NCI-H146 (cell line): ENCODE results near the gene ENDOV.

Source experiments
- DNase-seq: peaks from one replicate; lab custom pipeline; 2025; lab: John Stamatoyannopoulos, UW

ENDOV gene

DNA sequence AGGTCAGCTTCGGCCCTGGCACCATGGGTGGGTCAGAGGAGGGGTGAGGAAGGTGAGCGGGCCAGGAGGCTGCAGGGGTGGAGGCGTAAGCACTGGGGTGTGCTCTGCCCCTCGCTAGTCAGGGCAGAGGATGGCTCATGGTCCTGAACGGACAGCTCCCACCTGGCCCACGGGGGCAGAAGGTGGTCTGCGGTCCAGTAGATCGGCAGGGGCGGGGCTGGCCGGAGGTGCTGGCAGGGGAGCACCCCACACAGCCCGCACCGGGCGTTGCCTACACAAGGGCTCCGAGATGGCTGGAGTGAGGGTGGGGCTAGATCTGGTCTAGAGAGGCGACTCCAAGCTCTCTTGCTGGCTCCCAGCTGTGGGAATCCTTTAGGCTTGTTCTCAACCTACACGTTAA lies 53.3 kb downstream of the ENDOV start:
- DNase-seq = no peak

GRCh38 chr17:80468781-80469493 lies 54.0 kb downstream of the ENDOV start:
- DNase-seq = no peak

GRCh38 chr17:80469667-80470066 lies 54.7 kb downstream of the ENDOV start:
- DNase-seq = no peak

DNA sequence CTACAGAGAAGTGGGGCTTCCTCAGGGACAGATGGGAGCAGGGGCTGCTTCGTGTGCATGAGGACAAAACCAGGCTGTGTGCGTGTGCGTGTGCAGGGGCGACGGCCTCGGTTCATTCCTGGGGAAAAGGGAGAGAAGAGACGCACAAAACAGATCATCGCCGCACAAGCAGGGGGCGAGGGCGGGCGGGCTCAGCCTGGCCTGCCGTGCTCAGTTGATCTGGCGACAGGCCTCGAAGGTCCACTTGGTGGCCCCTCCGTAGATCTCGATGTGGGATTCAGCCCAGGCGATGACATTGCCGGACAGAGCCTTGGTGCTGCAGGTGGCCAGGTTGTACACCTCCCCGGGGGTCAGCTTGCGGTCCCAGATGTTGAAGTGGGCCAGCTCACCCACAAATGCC lies 55.6 kb downstream of the ENDOV start:
- no peak for DNase-seq

GRCh38 chr17:80471922-80472321 lies 57.0 kb downstream of the ENDOV start:
- DNase-seq = no peak

- no peak for DNase-seq
Observed at GRCh38 chr17:80472996-80473395, 58.0 kb downstream of the ENDOV start.

DNA sequence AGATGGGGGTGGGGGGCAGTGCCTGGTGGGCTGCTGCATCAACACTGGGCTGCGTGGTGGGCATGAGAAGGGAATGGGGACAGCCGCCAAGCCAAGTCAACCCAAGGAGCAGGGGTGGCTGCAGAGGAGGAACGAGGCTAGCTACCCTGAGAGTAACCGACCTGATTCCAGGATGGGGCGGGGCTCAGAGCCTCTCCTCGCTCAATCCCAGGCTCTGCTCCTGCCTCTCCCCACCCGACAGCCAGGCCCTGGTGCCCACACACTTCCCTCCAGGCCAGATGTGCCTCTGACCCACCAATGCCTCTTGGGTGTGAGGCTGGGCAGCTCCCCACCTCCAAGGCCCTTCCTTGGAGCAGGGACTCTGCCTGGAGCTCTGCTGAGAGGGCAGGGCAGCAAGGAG lies 58.7 kb downstream of the ENDOV start:
- no peak for DNase-seq

- DNase-seq = peak; percentile 16
Observed at GRCh38 chr17:80474231-80474960, 59.4 kb downstream of the ENDOV start.

GRCh38 chr17:80474961-80475909 lies 60.3 kb downstream of the ENDOV start:
- DNase-seq = no peak

DNA sequence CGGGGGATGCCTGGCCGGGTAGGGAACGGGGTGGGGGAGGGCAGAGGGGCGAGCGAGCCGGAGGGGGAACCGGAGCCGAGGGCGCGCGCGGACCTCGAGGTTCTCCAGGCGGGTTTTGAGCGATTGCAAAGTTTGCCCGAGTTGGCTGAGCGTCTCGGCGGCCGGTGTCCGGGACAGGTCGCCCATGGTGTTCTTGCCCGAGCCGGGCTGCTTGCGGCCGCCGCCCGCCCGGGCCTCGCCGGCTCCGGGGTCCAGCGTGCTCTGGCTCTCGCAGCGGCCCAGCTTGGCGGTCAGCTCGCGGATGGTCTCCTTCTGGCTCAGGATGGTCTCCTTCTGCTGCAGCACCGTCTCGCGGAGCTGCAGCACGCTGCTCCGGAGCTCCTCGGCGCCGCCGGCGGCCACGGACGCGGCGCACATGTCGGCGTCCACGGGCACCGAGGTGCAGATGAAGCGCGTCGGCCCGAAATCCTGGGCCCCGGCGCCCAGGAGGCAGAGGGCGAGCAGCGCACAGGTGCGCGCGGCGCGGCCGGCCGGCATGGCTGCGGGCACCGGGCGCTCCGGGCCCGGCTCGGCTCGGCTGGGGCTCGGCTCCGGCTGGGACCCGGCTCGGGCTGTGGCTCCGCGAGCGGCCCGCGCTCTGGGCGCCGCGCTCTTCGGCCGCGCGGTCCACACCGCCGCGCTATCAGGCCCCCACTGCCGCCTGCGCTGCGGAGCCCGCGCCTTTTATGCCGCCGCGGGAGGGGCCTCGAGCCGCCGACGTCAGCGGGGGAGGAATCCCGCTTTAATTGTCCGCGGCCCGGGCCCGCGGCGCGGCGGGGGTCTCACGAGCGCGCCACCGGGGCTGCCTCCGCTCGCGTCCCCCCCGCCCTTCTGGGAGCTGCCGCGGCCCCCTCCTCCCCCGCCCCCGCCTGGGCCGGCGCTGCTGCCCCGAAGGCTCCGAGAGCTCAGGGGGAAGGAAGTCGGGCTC lies 61.2 kb downstream of the ENDOV start, which contains the start of gene NPTX1:
Gene NPTX1, minus strand, starts transcription at position 698 of the 967 bp plus-strand sequence. Its CDS starts 161 bp downstream, at position 537.
- peak; percentile 60 for DNase-seq

- peak; percentile 65 for DNase-seq
Observed at GRCh38 chr17:80476877-80477646, 62.1 kb downstream of the ENDOV start.

- peak; percentile 61 for DNase-seq
Observed at GRCh38 chr17:80477647-80478478, 62.9 kb downstream of the ENDOV start.

- no peak for DNase-seq
Observed at GRCh38 chr17:80478487-80479245, 63.7 kb downstream of the ENDOV start.

DNA sequence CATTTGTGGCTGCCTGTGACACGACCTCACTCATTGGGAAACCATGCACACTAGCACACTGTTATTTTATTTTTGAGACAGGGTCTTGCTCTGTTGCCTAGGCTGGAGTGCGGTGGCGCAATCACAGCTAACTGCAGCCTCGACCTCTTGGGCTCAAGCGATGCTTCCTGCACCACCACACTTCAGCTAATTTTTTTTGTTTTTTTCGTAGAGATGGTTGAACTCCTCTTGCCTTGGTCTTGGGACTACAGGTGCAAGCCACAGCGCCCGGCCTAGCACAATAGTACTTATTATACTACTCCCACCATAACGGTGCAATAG lies 64.2 kb downstream of the ENDOV start:
- no peak for DNase-seq

GRCh38 chr17:80480248-80480647 lies 65.3 kb downstream of the ENDOV start:
- DNase-seq = no peak

DNA sequence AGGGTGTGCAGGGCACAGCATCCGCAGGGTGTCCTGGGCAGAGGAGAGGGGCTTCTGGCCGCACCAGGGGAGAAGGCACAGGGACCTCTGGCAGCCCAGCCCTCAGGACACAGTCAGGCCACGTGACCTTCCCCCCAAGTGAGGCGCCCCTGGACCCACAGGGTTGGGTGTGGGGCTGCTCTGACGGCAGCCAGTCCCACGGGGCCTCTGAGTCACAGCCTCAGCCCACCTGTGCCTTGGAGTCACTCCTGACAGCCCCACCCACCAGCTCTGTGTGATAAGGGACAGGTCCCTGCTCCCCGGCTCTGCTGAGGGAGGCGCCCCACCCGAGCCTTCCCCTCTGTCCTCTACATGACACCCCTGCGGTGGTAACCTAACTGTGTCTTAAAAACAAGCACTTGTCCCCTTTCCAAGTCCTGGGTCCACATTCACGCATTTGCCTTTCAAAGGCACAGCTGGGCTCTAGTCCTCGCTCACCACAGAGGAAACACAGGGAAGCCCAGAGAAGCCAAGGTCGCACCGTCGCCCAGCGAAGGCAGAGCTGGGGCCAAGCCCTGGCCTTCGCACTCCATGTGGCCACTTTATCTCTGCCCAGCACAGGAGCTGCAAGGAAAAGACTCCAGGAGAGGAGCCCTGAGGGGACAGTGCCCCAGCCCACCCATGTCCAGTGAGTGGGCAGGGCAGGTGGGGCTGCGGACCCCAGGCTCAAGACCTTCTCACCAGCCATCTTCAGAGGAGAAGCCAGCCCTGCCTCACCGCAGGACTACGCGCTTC lies 66.5 kb downstream of the ENDOV start:
- no peak for DNase-seq

DNA sequence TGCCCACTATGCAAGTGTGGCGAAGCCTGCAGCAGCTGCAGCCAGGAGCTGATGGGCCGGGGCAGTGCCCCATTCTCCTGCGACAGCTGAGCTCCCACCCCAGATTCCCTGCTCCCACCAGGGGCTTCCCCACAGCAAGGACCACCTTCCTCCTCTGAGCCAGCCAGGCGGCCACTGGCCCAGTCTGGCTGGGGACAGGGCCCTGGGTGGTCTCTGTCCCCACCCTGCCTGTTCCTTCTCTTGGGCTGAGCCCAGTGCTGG lies 67.0 kb downstream of the ENDOV start:
- no peak for DNase-seq

GRCh38 chr17:80482555-80483308 lies 67.8 kb downstream of the ENDOV start:
- DNase-seq = no peak
